ENCODE results near the gene FAM24B.
A peak's percentile ranks its signal among the peaks of the same experiment; 100 is the strongest.
"Not testable (repeated sequence)": the region's sequence is repeated elsewhere in the genome, so short reads cannot be mapped to it uniquely, and the experiment has no call there.

FAM24B gene

GRCh38 chr10:122884166-122884565, 4.8 kb upstream of the FAM24B start:
- TF ChIP-seq CTCF (IDR thresholded peaks at IDR 0.05; ENCODE audit: control extremely low read depth, extremely low read depth, low read depth, missing control alignments): no peak
- DNase-seq (ENCODE audit: extremely low spot score): no peak
- POLR2A ChIA-PET: no interaction called here
- CTCF ChIA-PET: interaction anchor here (1.2 to 1.6 kb wide), 3 partner anchors 11 to 21 kb away, joined by 3 to 5 read pairs (median 3); no protein-coding TSS in a partner anchor

- TF ChIP-seq CTCF (IDR thresholded peaks at IDR 0.05; ENCODE audit: control extremely low read depth, extremely low read depth, low read depth, missing control alignments): no peak
- ChIA-PET POLR2A (no interaction called here), CTCF (no interaction called here)
- no peak for DNase-seq (ENCODE audit: extremely low spot score)
Measured at GRCh38 chr10:122882766-122883165, 3.4 kb upstream of the FAM24B start.

- peak; percentile 14 for DNase-seq (ENCODE audit: extremely low spot score)
- TF ChIP-seq CTCF (IDR thresholded peaks at IDR 0.05; ENCODE audit: control extremely low read depth, extremely low read depth, low read depth, missing control alignments): no peak
- ChIA-PET CTCF (interaction anchor here (1.7 to 2.3 kb wide), 2 partner anchors 12 to 101 kb away, joined by 5 to 8 read pairs; partner anchors contain the start of gene PSTK), POLR2A (no interaction called here)
Measured at GRCh38 chr10:122878799-122879338, 512 bp downstream of the FAM24B start.

- DNase-seq (ENCODE audit: extremely low spot score): no peak
- no peak for TF ChIP-seq CTCF (IDR thresholded peaks at IDR 0.05; ENCODE audit: control extremely low read depth, extremely low read depth, low read depth, missing control alignments)
- POLR2A ChIA-PET: no interaction called here
- CTCF ChIA-PET: interaction anchor here (1.2 to 2.3 kb wide), 3 partner anchors 20 to 103 kb away, joined by 3 to 8 read pairs (median 3); partner anchors contain the start of gene PSTK
Measured at GRCh38 chr10:122877264-122877663, 2.1 kb downstream of the FAM24B start.

GRCh38 chr10:122876467-122876855, 2.9 kb downstream of the FAM24B start:
- no peak for TF ChIP-seq CTCF (IDR thresholded peaks at IDR 0.05; ENCODE audit: control extremely low read depth, extremely low read depth, low read depth, missing control alignments)
- DNase-seq (ENCODE audit: extremely low spot score): no peak
- ChIA-PET POLR2A (no interaction called here), CTCF (interaction anchor here (1.2 kb wide), 1 partner anchor 9 kb away, joined by 4 read pairs; no protein-coding TSS in a partner anchor)

- POLR2A ChIA-PET: no interaction called here
- no peak for DNase-seq (ENCODE audit: extremely low spot score)
- CTCF ChIA-PET: interaction anchor here (1.2 kb wide), 1 partner anchor 9 kb away, joined by 4 read pairs; no protein-coding TSS in a partner anchor
- TF ChIP-seq CTCF (IDR thresholded peaks at IDR 0.05; ENCODE audit: control extremely low read depth, extremely low read depth, low read depth, missing control alignments): no peak
Measured at GRCh38 chr10:122875843-122876466, 3.4 kb downstream of the FAM24B start.

GRCh38 chr10:122871947-122872346, 7.4 kb downstream of the FAM24B start:
- DNase-seq (ENCODE audit: extremely low spot score); POLR2A ChIA-PET; CTCF ChIA-PET: not testable (repeated sequence)

- POLR2A ChIA-PET; DNase-seq (ENCODE audit: extremely low spot score); CTCF ChIA-PET: not testable (repeated sequence)
Measured at GRCh38 chr10:122868768-122869167, 10.6 kb downstream of the FAM24B start.

GRCh38 chr10:122866757-122867482, 12.5 kb downstream of the FAM24B start:
- POLR2A ChIA-PET; DNase-seq (ENCODE audit: extremely low spot score): not testable (repeated sequence)
- CTCF ChIA-PET: interaction anchor here (0.8 to 1.5 kb wide), 2 partner anchors 9 to 11 kb away, joined by 4 to 5 read pairs; no protein-coding TSS in a partner anchor

All from GM10248 (cell line).